Karpas-422 (cell line): Measurements from ENCODE around the gene ICAM5. TPM values are rescaled to one million over a fixed set of nuclear protein-coding genes. Genes with fewer than 3 reads are reported as not detected.
"Not testable (repeated sequence)": the region's sequence is repeated elsewhere in the genome, so short reads cannot be mapped to it uniquely, and the experiment has no call there.

Experiments
- DNase-seq: peaks from one replicate; pipeline ENCODE4 v3.0.0-alpha.2; 2015
- H2AFZ ChIP-seq: fragments of 200-600 bp; sonication (generic); 2 replicates; pipeline ENCODE4 v1.6.1; 2014; ENCODE audit warnings: antibody characterized with exemption, low read length, mixed read lengths
- H3K27ac ChIP-seq: fragments of 200-600 bp; sonication (generic); 2 replicates; pipeline ENCODE4 v1.5.1; 2014; ENCODE audit warnings: mild to moderate bottlenecking, low read length, moderate library complexity
- H3K27me3 ChIP-seq: fragments of 200-600 bp; sonication (generic); 2 replicates; pipeline ENCODE4 v1.6.1; 2014; ENCODE audit warnings: low read length, mixed read lengths
- H3K36me3 ChIP-seq: fragments of 200-600 bp; sonication (generic); 2 replicates; pipeline ENCODE4 v1.6.1; 2014; ENCODE audit warnings: low read length, mixed read lengths; ENCODE audit not compliant: insufficient read depth
- H3K4me1 ChIP-seq: fragments of 200-600 bp; sonication (generic); 2 replicates; pipeline ENCODE4 v1.6.1; 2014; ENCODE audit warnings: mild to moderate bottlenecking, low read length, mixed read lengths
- H3K4me2 ChIP-seq: fragments of 200-600 bp; sonication (generic); 2 replicates; pipeline ENCODE4 v1.6.1; 2014; ENCODE audit warnings: low read length, low read depth, mild to moderate bottlenecking; ENCODE audit not compliant: poor library complexity, severe bottlenecking
- H3K4me3 ChIP-seq: fragments of 200-600 bp; sonication (generic); 2 replicates; pipeline ENCODE4 v1.5.1; 2014; ENCODE audit warnings: mild to moderate bottlenecking, antibody characterized with exemption, low read length, mixed read lengths
- H3K79me2 ChIP-seq: fragments of 200-600 bp; sonication (generic); 2 replicates; pipeline ENCODE4 v1.6.1; 2014; ENCODE audit warnings: mild to moderate bottlenecking, low read length, mixed read lengths
- H3K9ac ChIP-seq: fragments of 200-600 bp; sonication (generic); 2 replicates; pipeline ENCODE4 v1.6.0; 2014; ENCODE audit warnings: low read length
- H3K9me2 ChIP-seq: fragments of 200-600 bp; sonication (generic), shearing (Covaris generic); replicated peaks from 2 replicates; pipeline ENCODE4 v1.6.0; 2014; ENCODE audit warnings: mild to moderate bottlenecking, low read length, moderate library complexity; ENCODE audit not compliant: insufficient read depth
- H3K9me3 ChIP-seq: fragments of 300-700, 200-600 bp; sonication (generic); 2 replicates; pipeline ENCODE4 v1.6.1; 2014; ENCODE audit warnings: low read length, mixed read lengths
- H4K20me1 ChIP-seq: fragments of 200-600 bp; sonication (generic); 2 replicates; pipeline ENCODE4 v1.6.1; 2014; ENCODE audit warnings: mild to moderate bottlenecking, antibody characterized with exemption, low read length, low read depth; ENCODE audit not compliant: insufficient read depth
- total RNA-seq: library from RNA; depleted of rRNA; stranded (reverse); fragments of >200 nt; shearing (Covaris generic); gene quantifications from 2 replicates; pipeline ENCODE4 v1.2.3, GENCODE V29; 2014; ENCODE audit warnings: low replicate concordance

ICAM5 gene
- total RNA-seq, 1 experiment from 2014 or later = 4.5 TPM

GRCh38 chr19:10329555-10329954 lies 39.8 kb downstream of the ICAM5 start:
- Histone ChIP-seq H3K9me2 (no peaks in the 10 kb centered on the region), H4K20me1 (peaks cover 7% of the 10 kb centered on the region; the same call in 1 of the 2 replicates), H2AFZ (no peak overlapping the region), H3K4me1 (peaks cover 19% of the 10 kb centered on the region), H3K79me2 (peaks cover 35% of the 10 kb centered on the region), H3K4me2 (no peak overlapping the region), H3K36me3 (peaks cover 13% of the 10 kb centered on the region), H3K9me3 (no peaks in the 10 kb centered on the region), H3K4me3 (no peak overlapping the region), H3K27ac (no peak overlapping the region), H3K27me3 (no peaks in the 10 kb centered on the region), H3K9ac (no peak overlapping the region)
- DNase-seq = no peak

- DNase-seq = no peak
- Histone ChIP-seq H3K79me2 (peaks cover 36% of the 10 kb centered on the region), H3K4me3 (peak overlapping the region; percentile 76), H3K9me3 (no peaks in the 10 kb centered on the region), H3K9me2 (no peaks in the 10 kb centered on the region), H3K9ac (peak overlapping the region; percentile 98), H2AFZ (no peak overlapping the region), H3K27me3 (no peaks in the 10 kb centered on the region), H3K27ac (peak overlapping the region; percentile 91; the same call in 1 of the 2 replicates), H4K20me1 (peaks cover 7% of the 10 kb centered on the region; the same call in 1 of the 2 replicates), H3K4me2 (peak overlapping the region; percentile 72), H3K4me1 (peaks cover 28% of the 10 kb centered on the region), H3K36me3 (peaks cover 13% of the 10 kb centered on the region)
These were observed 42.6 kb downstream of the ICAM5 start for GRCh38 chr19:10332158-10332964.

- peak within 1 kb of the TSS; percentile 76 for H3K4me3 ChIP-seq
- peaks cover 6% of the 10 kb centered on the region for H3K36me3 ChIP-seq
- peak; percentile 99 for DNase-seq
- H3K4me1 ChIP-seq = peaks cover 34% of the 10 kb centered on the region
- no peaks in the 10 kb centered on the region for H3K9me2 ChIP-seq
- H2AFZ ChIP-seq = no peak within 1 kb of the TSS; the same call in 1 of the 2 replicates
- no peaks in the 10 kb centered on the region for H3K27me3 ChIP-seq
- H3K79me2 ChIP-seq = peaks cover 36% of the 10 kb centered on the region
- peak within 1 kb of the TSS; percentile 91 for H3K27ac ChIP-seq
- peak within 1 kb of the TSS; percentile 91 for H3K4me2 ChIP-seq
- peak within 1 kb of the TSS; percentile 98 for H3K9ac ChIP-seq
- no peaks in the 10 kb centered on the region for H3K9me3 ChIP-seq
- H4K20me1 ChIP-seq = no peaks in the 10 kb centered on the region; the same call in 1 of the 2 replicates
These were observed 43.4 kb downstream of the ICAM5 start, which contains the start of gene RAVER1 for GRCh38 chr19:10332965-10333757. RAVER1 (minus strand) TSS chr19:10333529; CDS start chr19:10333507, 22 bp downstream.

- peak overlapping the region; percentile 79 for H3K9ac ChIP-seq
- H3K79me2 ChIP-seq = peaks cover 44% of the 10 kb centered on the region
- peaks cover 42% of the 10 kb centered on the region for H3K4me1 ChIP-seq
These were observed 44.2 kb downstream of the ICAM5 start for GRCh38 chr19:10333758-10334587.

GRCh38 chr19:10334588-10335351 lies 45.0 kb downstream of the ICAM5 start:
- H3K9me2 ChIP-seq = no peaks in the 10 kb centered on the region
- H3K4me1 ChIP-seq = peaks cover 48% of the 10 kb centered on the region
- H3K36me3 ChIP-seq = peaks cover 6% of the 10 kb centered on the region
- H3K27ac ChIP-seq = no peak overlapping the region
- H3K4me3 ChIP-seq = peak overlapping the region; percentile 76
- peak; percentile 94 for DNase-seq
- peaks cover 47% of the 10 kb centered on the region for H3K79me2 ChIP-seq
- H3K9ac ChIP-seq = no peak overlapping the region; the same call in 1 of the 2 replicates
- no peaks in the 10 kb centered on the region for H3K27me3 ChIP-seq
- H3K9me3 ChIP-seq = no peaks in the 10 kb centered on the region
- H2AFZ ChIP-seq = no peak overlapping the region
- H4K20me1 ChIP-seq = no peaks in the 10 kb centered on the region; the same call in 1 of the 2 replicates
- peak overlapping the region; percentile 91 for H3K4me2 ChIP-seq

More at GRCh38 chr19:10333758-10334587, 44.2 kb downstream of the ICAM5 start:
- Histone ChIP-seq H3K4me2 (peak overlapping the region; percentile 91), H3K36me3 (peaks cover 6% of the 10 kb centered on the region), H4K20me1 (no peaks in the 10 kb centered on the region; the same call in 1 of the 2 replicates), H2AFZ (no peak overlapping the region), H3K4me3 (peak overlapping the region; percentile 76), H3K9me2 (no peaks in the 10 kb centered on the region), H3K27ac (no peak overlapping the region), H3K9me3 (no peaks in the 10 kb centered on the region), H3K27me3 (no peaks in the 10 kb centered on the region)
- no peak for DNase-seq

GRCh38 chr19:10335352-10335985 lies 45.7 kb downstream of the ICAM5 start:
- no peaks in the 10 kb centered on the region for H3K9me2 ChIP-seq
- no peak overlapping the region; the same call in 1 of the 2 replicates for H3K4me3 ChIP-seq
- no peaks in the 10 kb centered on the region for H3K27me3 ChIP-seq
- H4K20me1 ChIP-seq = no peaks in the 10 kb centered on the region; the same call in 1 of the 2 replicates
- peaks cover 43% of the 10 kb centered on the region for H3K79me2 ChIP-seq
- H3K36me3 ChIP-seq = peaks cover 1% of the 10 kb centered on the region; the same call in 1 of the 2 replicates
- no peaks in the 10 kb centered on the region for H3K9me3 ChIP-seq
- H3K9ac ChIP-seq = no peak overlapping the region
- DNase-seq = no peak
- peak overlapping the region; percentile 91 for H3K4me2 ChIP-seq
- H3K27ac ChIP-seq = no peak overlapping the region
- H3K4me1 ChIP-seq = peaks cover 51% of the 10 kb centered on the region
- no peak overlapping the region for H2AFZ ChIP-seq

- H2AFZ ChIP-seq, H3K36me3 ChIP-seq, H4K20me1 ChIP-seq, H3K27ac ChIP-seq, H3K4me2 ChIP-seq, H3K9me2 ChIP-seq, H3K27me3 ChIP-seq, H3K9ac ChIP-seq, DNase-seq, H3K4me3 ChIP-seq, H3K9me3 ChIP-seq: not testable (repeated sequence)
- Histone ChIP-seq H3K4me1 (peaks cover 50% of the 10 kb centered on the region), H3K79me2 (peaks cover 34% of the 10 kb centered on the region)
These were observed 47.0 kb downstream of the ICAM5 start for GRCh38 chr19:10336725-10337124.
